ENCODE results near the gene PDCD1. TPM values are rescaled to one million over a fixed set of nuclear protein-coding genes. Genes with fewer than 3 reads are reported as not detected.

PDCD1 gene
- total and polyA plus RNA-seq, 2 donors (not counting 1 experiment from before 2014, with no cell fraction given): 0.28 to 1.3 TPM

DNA sequence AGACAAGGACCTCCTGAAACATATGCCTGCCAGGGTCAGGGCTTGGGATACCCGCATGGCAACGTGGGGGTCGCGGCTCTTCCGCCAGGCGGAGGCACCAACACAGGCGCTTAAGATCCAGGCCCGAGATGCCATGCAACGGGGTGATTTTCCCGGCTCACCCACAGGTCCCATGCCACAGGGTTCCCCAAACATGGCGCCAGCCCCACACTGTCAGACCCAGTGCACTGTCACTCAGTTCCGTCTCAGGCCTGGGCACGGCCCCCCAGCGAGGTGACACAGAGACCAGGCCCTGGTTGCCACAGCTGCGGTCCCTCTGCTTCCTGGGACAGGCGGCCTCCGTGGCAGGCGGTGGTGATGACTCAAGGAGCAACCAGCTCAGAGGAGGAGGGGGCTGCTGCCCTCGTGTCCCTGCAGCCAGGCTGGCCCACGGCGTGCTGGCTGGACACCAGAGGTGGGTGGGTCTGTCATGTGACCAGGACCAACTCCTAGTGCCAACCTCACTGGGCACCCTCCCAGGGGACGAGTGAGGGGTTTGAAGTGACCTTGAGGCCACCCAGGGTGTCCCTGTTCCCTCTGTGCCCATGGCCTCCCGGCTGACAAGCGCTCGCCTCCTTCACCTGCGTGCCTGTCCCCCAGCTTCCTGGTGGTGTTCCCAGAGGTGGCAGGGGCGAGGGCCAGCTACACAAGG, 4.9 kb downstream of the PDCD1 start:
- no peaks in the 10 kb centered on the region for H3K27me3 Mint-ChIP-seq

More for the DNA sequence above, 4.9 kb downstream of the PDCD1 start:
- H3K4me1 ChIP-seq (ENCODE audit: control insufficient read depth in 2 of 2, insufficient read depth in 2 of 2, low read length in 2 of 2): peaks cover 0 to 10% of the 10 kb centered on the region in 2 donors
- H4K20me1 ChIP-seq (ENCODE audit: control insufficient read depth, insufficient read depth, low read length, poor library complexity, severe bottlenecking): no peaks in the 10 kb centered on the region
- H3K4me2 ChIP-seq (replicated peaks; ENCODE audit: low read depth, low read length, poor library complexity, severe bottlenecking): no peak overlapping the region
- intact Hi-C loops (cut with micrococcal nuclease): no loop called here
- H3K27ac Mint-ChIP-seq: no peak overlapping the region
- H3K4me1 Mint-ChIP-seq: peaks cover 7% of the 10 kb centered on the region
- no peak overlapping the region for H2AFZ ChIP-seq (ENCODE audit: insufficient read depth, low read depth, low read length, poor library complexity, severe bottlenecking)
- no peak overlapping the region for H3K9ac ChIP-seq (ENCODE audit: low read length)
- no peak for TF ChIP-seq EZH2 (IDR thresholded peaks at IDR 0.05; ENCODE audit: borderline replicate concordance, insufficient read depth, low read depth, low read length, poor library complexity, severe bottlenecking)
- TF ChIP-seq CTCF (IDR thresholded peaks at IDR 0.05): no peak
- no peak overlapping the region for H3K27ac ChIP-seq (ENCODE audit: low read length in 2 of 2)
- no peaks in the 10 kb centered on the region for H3K79me2 ChIP-seq (ENCODE audit: control insufficient read depth, insufficient read depth, low read length)
- ChIA-PET POLR2A (no interaction called here), CTCF (no interaction called here)
- DNase-seq: no peak
- H3K36me3 ChIP-seq (replicated peaks in 1 of 2; ENCODE audit: control extremely low read depth in 1 of 2, control insufficient read depth in 1 of 2, extremely low read depth in 1 of 2, insufficient read depth in 2 of 2, low read length in 1 of 2): no peaks in the 10 kb centered on the region
- no peak overlapping the region for H3K4me3 Mint-ChIP-seq
- no peaks in the 10 kb centered on the region for H3K9me3 ChIP-seq (ENCODE audit: control extremely low read depth in 1 of 3, control insufficient read depth in 2 of 3, insufficient read depth in 1 of 3, low read length in 2 of 3)
- WGBS (ENCODE audit: insufficient coverage): 87% methylated on average over 27 of the region's 27 CpGs
- H3K9me3 Mint-ChIP-seq (ENCODE audit: insufficient read depth): no peaks in the 10 kb centered on the region
- H3K27me3 ChIP-seq (replicated peaks in 1 of 4; ENCODE audit: control extremely low read depth in 1 of 4, control insufficient read depth in 3 of 4, insufficient read depth in 4 of 4, low read length in 3 of 4): peaks cover 0 to 3% (median 0%) of the 10 kb centered on the region in 4 experiments
- H3K4me3 ChIP-seq (ENCODE audit: control extremely low read depth in 1 of 5, extremely low read depth in 1 of 5, insufficient read depth in 1 of 5, low read depth in 2 of 5, low read length in 4 of 5): no peak overlapping the region
- no peak for ATAC-seq (ENCODE audit: low read depth)
